Measurements from ENCODE around the gene SLMAP. TPM values are rescaled to one million over a fixed set of nuclear protein-coding genes. Genes with fewer than 3 reads are reported as not detected.

Gene SLMAP
- polyA plus RNA-seq, 1 donor (not counting 4 experiments of a cell fraction or from before 2014, with no cell fraction given): 58.0 TPM

DNA sequence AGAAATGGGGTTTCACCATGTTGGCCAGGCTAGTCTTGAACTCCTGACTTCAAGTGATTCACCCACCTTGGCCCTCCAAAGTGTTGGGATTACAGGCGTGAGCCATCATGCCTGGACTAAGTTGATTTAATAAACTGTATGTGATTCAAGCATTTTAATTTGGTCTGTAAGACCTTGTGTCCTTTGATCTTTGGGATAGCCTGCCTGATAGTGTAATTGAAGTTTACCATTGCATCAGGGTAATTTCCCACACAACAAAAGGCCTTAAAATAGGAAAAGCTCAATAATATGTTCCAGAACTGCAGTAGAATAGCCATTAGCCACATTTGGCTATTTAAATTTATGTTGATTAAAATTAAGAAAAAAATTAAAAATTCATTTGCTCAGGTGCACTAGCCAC is 38.0 kb upstream of the SLMAP start:
- Histone ChIP-seq H3K27ac (ENCODE audit: control insufficient read depth, insufficient read depth, low read length) (no peak overlapping the region), H3K79me2 (ENCODE audit: control insufficient read depth, insufficient read depth, low read length) (no peaks in the 10 kb centered on the region), H3K9me3 (ENCODE audit: control insufficient read depth, low read depth, low read length) (no peaks in the 10 kb centered on the region), H3K9me1 (ENCODE audit: control insufficient read depth, extremely low read depth, insufficient read depth, low read length) (no peaks in the 10 kb centered on the region), H3K36me3 (ENCODE audit: control insufficient read depth in 2 of 2, extremely low read depth in 1 of 2, insufficient read depth in 2 of 2, low read length in 2 of 2) (no peaks in the 10 kb centered on the region), H3K4me3 (ENCODE audit: control insufficient read depth in 2 of 3, extremely low read depth in 1 of 3, insufficient read depth in 2 of 3, low read depth in 1 of 3, low read length in 3 of 3) (no peak overlapping the region), H4K20me1 (ENCODE audit: control insufficient read depth, extremely low read depth, insufficient read depth, low read length) (no peaks in the 10 kb centered on the region), H3K9ac (ENCODE audit: control insufficient read depth, extremely low read depth, insufficient read depth, low read length) (no peak overlapping the region), H2AFZ (ENCODE audit: control insufficient read depth, low read length) (no peak overlapping the region), H3K27me3 (ENCODE audit: control insufficient read depth, extremely low read depth, insufficient read depth, low read length) (no peaks in the 10 kb centered on the region), H3K4me2 (ENCODE audit: control insufficient read depth, extremely low read depth, insufficient read depth, low read depth, low read length) (no peak overlapping the region), H3K4me1 (ENCODE audit: control insufficient read depth, extremely low read depth, insufficient read depth, low read length) (no peaks in the 10 kb centered on the region)
- dilution Hi-C loops (cut with MboI; ENCODE audit: extremely low pct_ligation_motif_present, low sequenced_read_pairs): no loop called here
- TF ChIP-seq, protein P1, sequence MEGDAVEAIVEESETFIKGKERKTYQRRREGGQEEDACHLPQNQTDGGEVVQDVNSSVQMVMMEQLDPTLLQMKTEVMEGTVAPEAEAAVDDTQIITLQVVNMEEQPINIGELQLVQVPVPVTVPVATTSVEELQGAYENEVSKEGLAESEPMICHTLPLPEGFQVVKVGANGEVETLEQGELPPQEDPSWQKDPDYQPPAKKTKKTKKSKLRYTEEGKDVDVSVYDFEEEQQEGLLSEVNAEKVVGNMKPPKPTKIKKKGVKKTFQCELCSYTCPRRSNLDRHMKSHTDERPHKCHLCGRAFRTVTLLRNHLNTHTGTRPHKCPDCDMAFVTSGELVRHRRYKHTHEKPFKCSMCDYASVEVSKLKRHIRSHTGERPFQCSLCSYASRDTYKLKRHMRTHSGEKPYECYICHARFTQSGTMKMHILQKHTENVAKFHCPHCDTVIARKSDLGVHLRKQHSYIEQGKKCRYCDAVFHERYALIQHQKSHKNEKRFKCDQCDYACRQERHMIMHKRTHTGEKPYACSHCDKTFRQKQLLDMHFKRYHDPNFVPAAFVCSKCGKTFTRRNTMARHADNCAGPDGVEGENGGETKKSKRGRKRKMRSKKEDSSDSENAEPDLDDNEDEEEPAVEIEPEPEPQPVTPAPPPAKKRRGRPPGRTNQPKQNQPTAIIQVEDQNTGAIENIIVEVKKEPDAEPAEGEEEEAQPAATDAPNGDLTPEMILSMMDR (optimal IDR thresholded peaks at IDR 0.05 in 1 of 3, IDR thresholded peaks at IDR 0.05 in 1 of 3, conservative IDR thresholded peaks at IDR 0.05 in 1 of 3; ENCODE audit: extremely low read depth in 1 of 3, insufficient read depth in 2 of 3, low read length in 3 of 3): no peak
- no peak for TF ChIP-seq EZH2 (IDR thresholded peaks at IDR 0.05; ENCODE audit: low read length)
- no peak for FAIRE-seq
- no peak for DNase-seq (ENCODE audit: low read depth, low spot score)

DNA sequence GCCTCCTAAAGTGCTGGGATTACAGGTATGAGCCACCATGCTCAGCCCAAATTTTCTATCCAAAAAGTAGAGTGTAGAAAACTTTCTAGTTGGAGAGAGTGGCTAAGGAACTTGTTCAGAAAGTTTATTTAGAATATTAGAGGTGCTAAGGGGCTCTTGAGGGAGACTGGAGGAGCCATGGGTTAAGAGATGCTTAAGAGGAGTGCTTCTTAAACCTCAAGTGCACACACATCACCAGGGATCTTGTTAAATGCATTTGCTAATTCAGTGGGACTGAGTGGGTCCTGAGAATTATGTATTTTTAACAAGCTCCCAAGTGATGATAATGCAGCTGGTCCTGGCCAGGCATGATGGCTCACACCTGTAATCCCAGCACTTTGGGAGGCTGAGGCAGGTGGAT is 29.7 kb upstream of the SLMAP start:
- FAIRE-seq: no peak
- Histone ChIP-seq H3K4me1 (ENCODE audit: control insufficient read depth, extremely low read depth, insufficient read depth, low read length) (peaks cover 13% of the 10 kb centered on the region), H3K36me3 (ENCODE audit: control insufficient read depth in 2 of 2, extremely low read depth in 1 of 2, insufficient read depth in 2 of 2, low read length in 2 of 2) (no peaks in the 10 kb centered on the region), H3K27ac (ENCODE audit: control insufficient read depth, insufficient read depth, low read length) (no peak overlapping the region), H2AFZ (ENCODE audit: control insufficient read depth, low read length) (no peak overlapping the region), H3K9me1 (ENCODE audit: control insufficient read depth, extremely low read depth, insufficient read depth, low read length) (no peaks in the 10 kb centered on the region), H3K4me2 (ENCODE audit: control insufficient read depth, extremely low read depth, insufficient read depth, low read depth, low read length) (no peak overlapping the region), H3K27me3 (ENCODE audit: control insufficient read depth, extremely low read depth, insufficient read depth, low read length) (no peaks in the 10 kb centered on the region), H3K9me3 (ENCODE audit: control insufficient read depth, low read depth, low read length) (no peaks in the 10 kb centered on the region), H3K9ac (ENCODE audit: control insufficient read depth, extremely low read depth, insufficient read depth, low read length) (no peak overlapping the region), H3K79me2 (ENCODE audit: control insufficient read depth, insufficient read depth, low read length) (no peaks in the 10 kb centered on the region), H4K20me1 (ENCODE audit: control insufficient read depth, extremely low read depth, insufficient read depth, low read length) (no peaks in the 10 kb centered on the region), H3K4me3 (ENCODE audit: control insufficient read depth in 2 of 3, extremely low read depth in 1 of 3, insufficient read depth in 2 of 3, low read depth in 1 of 3, low read length in 3 of 3) (no peak overlapping the region)
- dilution Hi-C loops (cut with MboI; ENCODE audit: extremely low pct_ligation_motif_present, low sequenced_read_pairs): no loop called here
- no peak for DNase-seq (ENCODE audit: low read depth, low spot score)
- TF ChIP-seq, protein P1 (optimal IDR thresholded peaks at IDR 0.05 in 1 of 3, IDR thresholded peaks at IDR 0.05 in 1 of 3, conservative IDR thresholded peaks at IDR 0.05 in 1 of 3; ENCODE audit: extremely low read depth in 1 of 3, insufficient read depth in 2 of 3, low read length in 3 of 3): no peak
- no peak for TF ChIP-seq EZH2 (IDR thresholded peaks at IDR 0.05; ENCODE audit: low read length)
